ENCODE results near the gene IGF1R. TPM values are rescaled to one million over a fixed set of nuclear protein-coding genes. Genes with fewer than 3 reads are reported as not detected.

IGF1R gene
- total and polyA plus RNA-seq, 2 donors (not counting 3 experiments of a cell fraction or from before 2014, with no cell fraction given): 16.1 to 59.1 TPM

- no peaks in the 10 kb centered on the region for H4K20me1 ChIP-seq (replicated peaks; ENCODE audit: control insufficient read depth, extremely low read depth, insufficient read depth, low read length)
- no peak overlapping the region for H3K9ac ChIP-seq (replicated peaks; ENCODE audit: extremely low read depth, insufficient read depth, low read length)
- intact Hi-C loops (cut with micrococcal nuclease) (no loop called here), dilution Hi-C loops (cut with MboI; ENCODE audit: extremely low pct_ligation_motif_present, low sequenced_read_pairs) (no loop called here)
- H3K4me3 ChIP-seq (replicated peaks in 1 of 3; ENCODE audit: insufficient read depth in 1 of 3, low read depth in 1 of 3, low read length in 3 of 3): no peak overlapping the region
- no peak overlapping the region for H2AFZ ChIP-seq (ENCODE audit: low read depth, low read length)
- H3K4me2 ChIP-seq (ENCODE audit: insufficient read depth, low read length): no peak overlapping the region
- BruUV-seq (replicated peaks): no TSS peak
- ChIA-PET POLR2A (no interaction called here), CTCF (interaction anchor here (0.6 to 1.3 kb wide), 3 partner anchors 21 to 43 kb away, joined by 3 to 5 read pairs (median 4); no protein-coding TSS in a partner anchor)
- H3K9me3 ChIP-seq (replicated peaks; ENCODE audit: control insufficient read depth, insufficient read depth, low read length): no peaks in the 10 kb centered on the region
- TF ChIP-seq FOS (IDR thresholded peaks at IDR 0.05; ENCODE audit: borderline replicate concordance, insufficient read depth, low read length) (no peak), POLR2A (IDR thresholded peaks at IDR 0.05; ENCODE audit: low read depth, low read length) (no peak), GATA2 (IDR thresholded peaks at IDR 0.05; ENCODE audit: insufficient read depth, insufficient read length, low read depth, low read length) (no peak), EZH2 (IDR thresholded peaks at IDR 0.05; ENCODE audit: borderline replicate concordance, low read depth, low read length, severe bottlenecking) (no peak), POLR2AphosphoS5 (IDR thresholded peaks at IDR 0.05; ENCODE audit: insufficient read depth, low read depth, low read length) (no peak)
- no peaks in the 10 kb centered on the region for H3K36me3 ChIP-seq (ENCODE audit: control insufficient read depth in 2 of 2, extremely low read depth in 1 of 2, insufficient read depth in 2 of 2, low read length in 2 of 2)
- no peak for FAIRE-seq
- H3K27ac ChIP-seq (ENCODE audit: insufficient read depth, low read depth, low read length): no peak overlapping the region
- H3K4me1 ChIP-seq (ENCODE audit: control insufficient read depth, extremely low read depth, insufficient read depth, low read length): no peaks in the 10 kb centered on the region
- DNase-seq (ENCODE audit: low read depth, low spot score): no peak
- no peaks in the 10 kb centered on the region for H3K9me1 ChIP-seq (replicated peaks; ENCODE audit: control insufficient read depth, extremely low read depth, insufficient read depth, low read length)
- H3K79me2 ChIP-seq (ENCODE audit: control insufficient read depth, insufficient read depth, low read length): no peaks in the 10 kb centered on the region
- no peaks in the 10 kb centered on the region for H3K27me3 ChIP-seq (ENCODE audit: control insufficient read depth in 2 of 2, insufficient read depth in 2 of 2, low read length in 2 of 2)
These were observed 36.5 kb upstream of the IGF1R start for GRCh38 chr15:98611808-98612207.

- BruUV-seq (replicated peaks): no TSS peak
- no peak overlapping the region for H3K27ac ChIP-seq (ENCODE audit: insufficient read depth, low read depth, low read length)
- dilution Hi-C loops (cut with MboI; ENCODE audit: extremely low pct_ligation_motif_present, low sequenced_read_pairs): no loop called here
- no peaks in the 10 kb centered on the region for H3K36me3 ChIP-seq (ENCODE audit: control insufficient read depth in 2 of 2, extremely low read depth in 1 of 2, insufficient read depth in 2 of 2, low read length in 2 of 2)
- no peak overlapping the region for H3K9ac ChIP-seq (replicated peaks; ENCODE audit: extremely low read depth, insufficient read depth, low read length)
- no peak overlapping the region for H2AFZ ChIP-seq (ENCODE audit: low read depth, low read length)
- no peaks in the 10 kb centered on the region for H3K27me3 ChIP-seq (ENCODE audit: control insufficient read depth in 2 of 2, insufficient read depth in 2 of 2, low read length in 2 of 2)
- no peak overlapping the region for H3K4me3 ChIP-seq (replicated peaks in 1 of 3; ENCODE audit: insufficient read depth in 1 of 3, low read depth in 1 of 3, low read length in 3 of 3)
- DNase-seq (ENCODE audit: low read depth, low spot score): no peak
- no peaks in the 10 kb centered on the region for H3K4me1 ChIP-seq (ENCODE audit: control insufficient read depth, extremely low read depth, insufficient read depth, low read length)
- H3K9me1 ChIP-seq (replicated peaks; ENCODE audit: control insufficient read depth, extremely low read depth, insufficient read depth, low read length): no peaks in the 10 kb centered on the region
- TF ChIP-seq MAX (IDR thresholded peaks at IDR 0.05; ENCODE audit: insufficient read depth, insufficient read length) (no peak), JUN (IDR thresholded peaks at IDR 0.05; ENCODE audit: borderline replicate concordance, insufficient read depth, insufficient read length, low read depth) (no peak), POLR2A (IDR thresholded peaks at IDR 0.05; ENCODE audit: low read depth, low read length) (no peak), CTCF (IDR thresholded peaks at IDR 0.05; ENCODE audit: extremely low read depth in 1 of 2, insufficient read depth in 1 of 2, low read depth in 1 of 2, low read length in 2 of 2) (no peak), GATA2 (IDR thresholded peaks at IDR 0.05; ENCODE audit: insufficient read depth, insufficient read length, low read depth, low read length) (no peak), EZH2 (IDR thresholded peaks at IDR 0.05; ENCODE audit: borderline replicate concordance, low read depth, low read length, severe bottlenecking) (no peak)
- no peaks in the 10 kb centered on the region for H3K79me2 ChIP-seq (ENCODE audit: control insufficient read depth, insufficient read depth, low read length)
- no peak overlapping the region for H3K4me2 ChIP-seq (ENCODE audit: insufficient read depth, low read length)
- no peak for FAIRE-seq
- intact Hi-C loops (cut with micrococcal nuclease): no loop called here
- H4K20me1 ChIP-seq (replicated peaks; ENCODE audit: control insufficient read depth, extremely low read depth, insufficient read depth, low read length): no peaks in the 10 kb centered on the region
- ChIA-PET POLR2A (no interaction called here), CTCF (interaction anchor here (0.6 kb wide), 1 partner anchor 21 kb away, joined by 4 read pairs; no protein-coding TSS in a partner anchor)
- H3K9me3 ChIP-seq (replicated peaks; ENCODE audit: control insufficient read depth, insufficient read depth, low read length): no peaks in the 10 kb centered on the region
These were observed 35.7 kb upstream of the IGF1R start for GRCh38 chr15:98612490-98613110.
